SJCRH30 (cell line): ENCODE data around the gene MRAS. TPM values are rescaled to one million over a fixed set of nuclear protein-coding genes. Genes with fewer than 3 reads are reported as not detected.
A peak's percentile ranks its signal among the peaks of the same experiment; 100 is the strongest.

Experiments used
- DNase-seq, 2 experiments: peaks; one replicate each; pipeline ENCODE4 v3.0.0-alpha.2; 2015 to 2020
- H3K27ac ChIP-seq: fragments of 250-450 bp; sonication (Bioruptor Pico); 2 replicates; pipeline ENCODE4 v1.5.1; 2020; ENCODE audit warnings: mild to moderate bottlenecking, moderate library complexity
- H3K27me3 ChIP-seq: fragments of 250-450 bp; sonication (Bioruptor Pico); 2 replicates; pipeline ENCODE4 v1.5.1; 2020; ENCODE audit warnings: mild to moderate bottlenecking, moderate library complexity
- H3K36me3 ChIP-seq: fragments of 250-450 bp; sonication (Bioruptor Pico); 2 replicates; pipeline ENCODE4 v1.5.1; 2020; ENCODE audit warnings: mild to moderate bottlenecking, moderate library complexity
- H3K4me1 ChIP-seq: fragments of 250-450 bp; sonication (Bioruptor Pico); 2 replicates; pipeline ENCODE4 v1.5.1; 2020; ENCODE audit warnings: mild to moderate bottlenecking, moderate library complexity
- H3K4me3 ChIP-seq: fragments of 250-450 bp; sonication (Bioruptor Pico); 2 replicates; pipeline ENCODE4 v1.5.1; 2020; ENCODE audit warnings: mild to moderate bottlenecking, moderate library complexity
- H3K9me3 ChIP-seq: fragments of 250-450 bp; sonication (Bioruptor Pico); replicated peaks from 2 replicates; pipeline ENCODE4 v1.5.1; 2020; ENCODE audit warnings: mild to moderate bottlenecking, moderate library complexity
- total RNA-seq: library from RNA; depleted of rRNA; stranded (reverse); fragments of >200 nt; shearing (Covaris generic); gene quantifications from 2 replicates; pipeline ENCODE4 v1.2.3, GENCODE V29; 2014; rRNA removed

MRAS gene
- total RNA-seq = 57.8 and 63.6 TPM in 2 replicates

DNA sequence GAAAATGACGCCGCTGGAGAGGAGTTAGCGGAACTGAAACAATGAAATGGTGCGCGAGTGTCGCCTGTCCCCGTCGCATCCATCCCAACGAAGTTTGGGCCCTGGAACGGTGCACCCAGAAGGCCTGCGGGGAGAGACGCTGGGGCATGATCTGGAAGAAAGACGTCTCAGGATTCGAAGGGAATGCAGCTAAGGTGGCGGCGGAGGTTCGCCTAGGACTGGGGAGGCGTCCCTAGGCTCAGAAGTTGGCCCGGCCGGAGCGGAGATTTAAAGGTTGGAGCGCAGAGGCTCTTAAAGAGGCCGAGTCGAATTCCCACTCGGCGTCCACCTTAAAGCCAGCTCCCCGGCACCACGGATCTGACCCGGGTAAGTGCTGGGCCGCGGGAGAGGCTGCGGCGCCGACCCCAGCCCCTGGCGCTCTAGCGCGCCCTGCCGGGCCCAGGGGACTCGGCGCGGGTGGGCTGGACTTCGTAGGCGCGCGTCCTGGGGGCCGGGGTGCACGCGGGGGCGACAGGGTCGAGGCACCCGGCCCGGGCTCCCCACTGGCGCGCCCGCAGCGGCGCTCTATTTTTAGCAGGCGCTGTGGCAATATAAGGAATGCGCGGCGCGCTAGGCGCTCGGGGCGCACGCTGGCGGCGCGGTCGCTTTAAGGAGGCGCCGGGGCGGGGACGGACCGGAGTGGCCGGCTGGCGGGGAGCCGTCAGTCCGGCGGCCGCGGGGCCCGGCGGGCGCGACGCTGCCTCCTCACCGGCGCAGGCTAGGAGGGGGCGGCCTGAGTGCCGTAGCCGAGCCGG is at the start of gene MRAS:
Gene MRAS (plus strand): TSS at position 620 of the 794 bp plus-strand sequence. CDS start 24,305 bp downstream, outside the sequence.
- Histone ChIP-seq H3K9me3 (no peaks in the 10 kb centered on the region), H3K4me1 (peaks cover 14% of the 10 kb centered on the region), H3K4me3 (peak within 1 kb of the TSS; percentile 89), H3K27ac (peak within 1 kb of the TSS; percentile 69), H3K36me3 (no peaks in the 10 kb centered on the region), H3K27me3 (no peaks in the 10 kb centered on the region)
- DNase-seq = peak; percentile 86 to 88

DNA sequence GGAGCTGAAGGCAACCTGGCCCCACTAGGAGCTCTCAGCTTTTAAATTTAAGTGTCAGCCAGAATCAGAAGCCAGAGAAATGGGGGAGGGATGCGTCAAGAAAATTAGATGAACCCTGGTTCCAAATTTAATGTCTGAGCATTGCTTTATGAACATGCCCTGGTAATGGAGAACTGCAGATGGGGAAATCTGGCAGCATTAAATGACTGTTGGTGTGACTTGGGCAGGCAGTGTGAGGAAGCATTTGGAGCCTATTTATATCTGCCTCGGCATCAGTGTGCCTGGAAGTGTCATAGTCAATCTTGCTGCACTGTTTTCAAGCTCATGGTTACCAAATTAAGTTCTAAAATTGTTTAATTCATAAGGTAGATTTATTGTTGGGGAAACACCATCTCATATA is 47.7 kb upstream of the MRAS start:
- DNase-seq = no peak
- peaks cover 16% of the 10 kb centered on the region for H3K36me3 ChIP-seq
- H3K27ac ChIP-seq = no peak overlapping the region
- H3K9me3 ChIP-seq = no peaks in the 10 kb centered on the region
- no peaks in the 10 kb centered on the region for H3K27me3 ChIP-seq
- no peaks in the 10 kb centered on the region for H3K4me1 ChIP-seq
- no peak overlapping the region for H3K4me3 ChIP-seq

- no peaks in the 10 kb centered on the region for H3K4me1 ChIP-seq
- no peak overlapping the region for H3K27ac ChIP-seq
- no peaks in the 10 kb centered on the region for H3K27me3 ChIP-seq
- peaks cover 5% of the 10 kb centered on the region for H3K9me3 ChIP-seq
- no peak overlapping the region for H3K4me3 ChIP-seq
- DNase-seq = no peak
- H3K36me3 ChIP-seq = peaks cover 3% of the 10 kb centered on the region; the same call in 1 of the 2 replicates
Measured at GRCh38 chr3:138303474-138303873, 44.9 kb upstream of the MRAS start.

GRCh38 chr3:138307899-138308298 is 40.5 kb upstream of the MRAS start:
- no peaks in the 10 kb centered on the region for H3K36me3 ChIP-seq
- peaks cover 7% of the 10 kb centered on the region for H3K9me3 ChIP-seq
- H3K27me3 ChIP-seq = no peaks in the 10 kb centered on the region
- no peaks in the 10 kb centered on the region for H3K4me1 ChIP-seq
- no peak overlapping the region for H3K27ac ChIP-seq
- H3K4me3 ChIP-seq = no peak overlapping the region
- no peak for DNase-seq

DNA sequence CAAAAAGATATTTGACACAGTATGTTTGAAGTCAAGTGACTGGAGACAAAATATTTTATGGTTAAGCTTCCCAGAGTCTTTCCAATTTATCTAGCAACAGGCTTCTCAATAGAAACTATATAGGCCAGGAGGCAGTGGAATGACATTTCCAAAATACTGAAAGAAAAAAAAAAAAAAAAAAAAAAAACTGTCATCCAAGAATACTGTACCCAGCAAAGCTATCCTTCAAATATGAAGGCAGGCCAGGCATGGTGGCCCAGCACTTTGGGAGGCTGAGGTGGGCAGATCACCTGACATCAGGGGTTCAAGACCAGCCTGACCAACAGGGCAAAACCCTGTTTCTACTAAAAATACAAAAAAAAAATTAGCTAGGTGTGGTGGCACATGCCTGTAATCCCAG is 39.6 kb upstream of the MRAS start:
- Histone ChIP-seq H3K4me1 (no peaks in the 10 kb centered on the region), H3K36me3 (no peaks in the 10 kb centered on the region), H3K4me3 (no peak overlapping the region), H3K9me3 (peaks cover 7% of the 10 kb centered on the region), H3K27ac (no peak overlapping the region), H3K27me3 (no peaks in the 10 kb centered on the region)
- DNase-seq = no peak

- Histone ChIP-seq H3K27ac (no peak overlapping the region), H3K4me3 (no peak overlapping the region), H3K36me3 (no peaks in the 10 kb centered on the region), H3K4me1 (no peaks in the 10 kb centered on the region), H3K27me3 (no peaks in the 10 kb centered on the region), H3K9me3 (peaks cover 7% of the 10 kb centered on the region)
- no peak for DNase-seq
Measured at GRCh38 chr3:138310494-138310893, 37.9 kb upstream of the MRAS start.

GRCh38 chr3:138314751-138315150 is 33.6 kb upstream of the MRAS start:
- Histone ChIP-seq H3K4me1 (no peaks in the 10 kb centered on the region), H3K4me3 (no peak overlapping the region), H3K36me3 (no peaks in the 10 kb centered on the region), H3K27ac (no peak overlapping the region), H3K27me3 (no peaks in the 10 kb centered on the region), H3K9me3 (no peaks in the 10 kb centered on the region)
- DNase-seq = no peak

GRCh38 chr3:138317687-138318086 is 30.7 kb upstream of the MRAS start:
- Histone ChIP-seq H3K4me1 (no peaks in the 10 kb centered on the region), H3K9me3 (no peaks in the 10 kb centered on the region), H3K27ac (no peak overlapping the region), H3K27me3 (no peaks in the 10 kb centered on the region), H3K4me3 (no peak overlapping the region), H3K36me3 (no peaks in the 10 kb centered on the region)
- no peak for DNase-seq

GRCh38 chr3:138323971-138324370 is 24.4 kb upstream of the MRAS start:
- H3K27ac ChIP-seq = no peak overlapping the region
- H3K9me3 ChIP-seq = no peaks in the 10 kb centered on the region
- H3K36me3 ChIP-seq = no peaks in the 10 kb centered on the region
- H3K27me3 ChIP-seq = no peaks in the 10 kb centered on the region
- H3K4me3 ChIP-seq = no peak overlapping the region
- peaks cover 4% of the 10 kb centered on the region; the same call in 1 of the 2 replicates for H3K4me1 ChIP-seq
- no peak for DNase-seq

DNA sequence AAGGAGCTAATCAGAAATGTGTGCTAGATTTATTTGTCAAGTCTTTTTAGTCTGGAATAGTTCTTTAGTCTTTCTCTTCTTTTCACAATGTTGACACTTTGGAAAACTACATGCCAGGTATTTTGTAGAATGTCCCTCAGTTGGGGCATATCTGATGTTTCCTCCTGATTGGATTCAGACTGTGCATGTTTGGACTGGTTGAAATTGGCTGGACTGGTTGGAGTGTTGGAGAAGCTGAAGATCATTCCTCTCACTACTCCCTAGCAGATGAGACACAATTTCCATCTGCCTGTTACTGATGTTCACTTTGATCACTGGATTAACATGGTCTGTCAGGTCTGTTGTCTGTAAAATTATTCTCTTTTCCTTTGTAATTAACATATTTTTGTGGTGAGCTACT is 22.4 kb upstream of the MRAS start:
- Histone ChIP-seq H3K9me3 (no peaks in the 10 kb centered on the region), H3K27ac (no peak overlapping the region), H3K4me3 (no peak overlapping the region), H3K27me3 (no peaks in the 10 kb centered on the region), H3K4me1 (peaks cover 10% of the 10 kb centered on the region), H3K36me3 (no peaks in the 10 kb centered on the region)
- no peak for DNase-seq

DNA sequence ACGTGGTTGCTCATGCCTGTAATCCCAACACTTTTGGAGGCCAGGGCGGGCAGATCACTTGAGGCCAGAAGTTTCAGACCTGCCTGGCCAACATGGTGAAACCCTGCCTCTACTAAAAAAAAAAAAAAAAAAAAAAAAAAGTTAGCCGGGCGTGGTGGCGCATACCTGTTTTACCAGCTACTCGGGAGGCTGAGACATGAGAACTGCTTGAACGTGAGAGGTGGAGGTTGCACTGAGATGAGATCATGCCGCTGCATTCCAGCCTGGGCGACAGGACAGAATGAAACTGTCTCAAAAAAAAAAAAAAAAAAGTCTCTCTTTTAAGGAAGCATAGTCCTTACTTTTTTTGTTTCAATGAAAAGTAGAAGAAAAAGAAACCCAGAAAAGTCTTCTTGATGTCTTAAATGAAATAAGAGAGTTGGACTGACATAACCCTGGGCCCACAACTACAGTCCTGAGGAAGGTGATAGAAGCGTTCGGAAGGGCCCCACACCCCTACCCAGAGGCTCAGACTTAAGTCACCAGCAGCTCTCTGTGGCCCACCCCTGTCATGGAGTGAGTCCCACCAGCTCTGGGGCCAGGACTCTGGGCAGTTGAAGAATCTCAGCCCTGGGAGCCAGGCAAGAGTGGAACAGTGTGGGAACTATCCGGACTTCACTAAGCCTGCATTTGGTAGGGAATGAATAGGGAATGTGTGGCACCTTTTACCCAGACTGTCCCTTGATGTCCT is 21.3 kb upstream of the MRAS start:
- no peak for DNase-seq
- Histone ChIP-seq H3K4me3 (no peak overlapping the region), H3K27ac (no peak overlapping the region), H3K27me3 (no peaks in the 10 kb centered on the region), H3K9me3 (no peaks in the 10 kb centered on the region), H3K36me3 (no peaks in the 10 kb centered on the region), H3K4me1 (peaks cover 18% of the 10 kb centered on the region)

GRCh38 chr3:138327831-138328230 is 20.5 kb upstream of the MRAS start:
- Histone ChIP-seq H3K4me1 (peaks cover 18% of the 10 kb centered on the region), H3K27ac (no peak overlapping the region), H3K9me3 (no peaks in the 10 kb centered on the region), H3K27me3 (no peaks in the 10 kb centered on the region), H3K4me3 (no peak overlapping the region), H3K36me3 (no peaks in the 10 kb centered on the region)
- DNase-seq = no peak

DNA sequence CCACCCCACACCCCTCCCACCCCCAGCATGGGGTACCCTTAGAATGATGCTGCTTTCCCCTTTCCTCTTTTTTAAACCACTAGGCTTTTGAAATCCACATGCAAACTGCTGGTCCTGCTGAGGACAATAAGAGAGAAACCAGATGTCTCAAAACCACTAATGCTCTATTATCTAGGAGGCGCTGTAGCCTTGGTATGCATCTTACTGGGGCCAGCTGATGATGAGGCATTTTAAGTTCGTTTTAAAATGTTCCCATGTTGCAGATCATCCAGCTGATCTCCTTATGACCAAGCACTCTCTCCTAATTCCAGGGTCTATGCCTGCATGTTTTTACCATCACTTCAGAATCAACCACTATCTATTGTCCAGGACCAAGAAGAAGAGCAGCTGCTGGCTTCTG is 20.0 kb upstream of the MRAS start:
- Histone ChIP-seq H3K9me3 (no peaks in the 10 kb centered on the region), H3K36me3 (no peaks in the 10 kb centered on the region), H3K27ac (no peak overlapping the region), H3K27me3 (no peaks in the 10 kb centered on the region), H3K4me3 (no peak overlapping the region), H3K4me1 (peaks cover 18% of the 10 kb centered on the region)
- DNase-seq = peak in 1 of 2 experiments; percentile 31

- Histone ChIP-seq H3K27ac (no peak within 1 kb of the TSS), H3K9me3 (no peaks in the 10 kb centered on the region), H3K27me3 (no peaks in the 10 kb centered on the region), H3K4me3 (peak within 1 kb of the TSS; percentile 58), H3K36me3 (no peaks in the 10 kb centered on the region), H3K4me1 (peaks cover 18% of the 10 kb centered on the region)
- DNase-seq = peak; percentile 94 to 95
Measured at GRCh38 chr3:138329127-138329983, 19.0 kb upstream of the MRAS start, which contains the start of gene NME9. NME9 (minus strand) TSS chr3:138329851; CDS start chr3:138329335, 516 bp downstream.

DNA sequence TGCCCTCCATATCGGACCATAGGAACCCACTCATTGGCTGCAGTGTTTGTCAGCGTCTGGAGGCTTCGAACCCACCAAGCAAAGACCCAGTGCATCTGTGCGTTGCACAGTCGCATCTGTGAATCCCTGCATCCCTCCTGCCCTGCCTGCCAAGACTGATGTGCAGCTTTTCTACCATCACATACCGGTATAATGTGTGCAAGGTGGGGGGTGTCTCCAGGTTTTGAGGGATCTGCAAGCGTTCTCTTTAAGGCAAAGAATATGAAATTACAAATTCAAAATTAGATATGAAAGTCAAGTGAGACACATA is 18.4 kb upstream of the MRAS start:
- H3K36me3 ChIP-seq = no peaks in the 10 kb centered on the region
- peaks cover 18% of the 10 kb centered on the region for H3K4me1 ChIP-seq
- no peaks in the 10 kb centered on the region for H3K27me3 ChIP-seq
- no peak for DNase-seq
- H3K4me3 ChIP-seq = peak overlapping the region; percentile 58
- H3K9me3 ChIP-seq = no peaks in the 10 kb centered on the region
- H3K27ac ChIP-seq = no peak overlapping the region
